Measurements from ENCODE around the gene MATN1.

GRCh38 chr1:30747033-30748008, 23.9 kb upstream of the MATN1 start:
- no peak for TF ChIP-seq CTCF (IDR thresholded peaks at IDR 0.05)
- TF ChIP-seq ZFX (IDR thresholded peaks at IDR 0.05; ENCODE audit: borderline replicate concordance), result no peak

Data from 22Rv1 (cell line).